ENCODE measurements around the gene KLHL17. TPM values are rescaled to one million over a fixed set of nuclear protein-coding genes. Genes with fewer than 3 reads are reported as not detected.

The KLHL17 gene
- total and polyA plus RNA-seq, 9 of the 15 experiments (the other 6 are each of a cell fraction or from before 2014, with no cell fraction given) = 0.14 to 84.8 (median 13.0) TPM

GRCh38 chr1:1000357-1001056 is 40.1 kb downstream of the KLHL17 start (continued):
- TF ChIP-seq E4F1 (CRISPR knock-in tag; IDR thresholded peaks at IDR 0.05; ENCODE audit: borderline replicate concordance) (no peak), ZSCAN29 (IDR thresholded peaks at IDR 0.05) (no peak; the same call in 1 of the 2 replicates), ZNF561 (CRISPR knock-in tag; conservative IDR thresholded peaks at IDR 0.05) (no peak), EP400 (IDR thresholded peaks at IDR 0.05) (peak; percentile 99), ZSCAN32 (CRISPR knock-in tag; IDR thresholded peaks at IDR 0.05) (no peak), POLR2A (conservative IDR thresholded peaks at IDR 0.05) (peak; percentile 83), STAG1 (CRISPR knock-in tag; IDR thresholded peaks at IDR 0.05; ENCODE audit: borderline replicate concordance) (peak; percentile 62; the same call in 1 of the 2 replicates), ZNF445 (CRISPR knock-in tag; IDR thresholded peaks at IDR 0.05; ENCODE audit: low read depth) (0 out of 2 replicates have a peak, but pooled peaks have one; percentile 40), KHSRP (IDR thresholded peaks at IDR 0.05) (peak; percentile 100), NFIC (IDR thresholded peaks at IDR 0.05) (peak; percentile 56), ZNF41 (CRISPR knock-in tag; conservative IDR thresholded peaks at IDR 0.05) (peak; percentile 21; the same call in 1 of the 2 replicates), NFE2L1 (tag; IDR thresholded peaks at IDR 0.05; ENCODE audit: borderline replicate concordance, low read depth) (no peak)
- TF ChIP-seq, protein P1, sequence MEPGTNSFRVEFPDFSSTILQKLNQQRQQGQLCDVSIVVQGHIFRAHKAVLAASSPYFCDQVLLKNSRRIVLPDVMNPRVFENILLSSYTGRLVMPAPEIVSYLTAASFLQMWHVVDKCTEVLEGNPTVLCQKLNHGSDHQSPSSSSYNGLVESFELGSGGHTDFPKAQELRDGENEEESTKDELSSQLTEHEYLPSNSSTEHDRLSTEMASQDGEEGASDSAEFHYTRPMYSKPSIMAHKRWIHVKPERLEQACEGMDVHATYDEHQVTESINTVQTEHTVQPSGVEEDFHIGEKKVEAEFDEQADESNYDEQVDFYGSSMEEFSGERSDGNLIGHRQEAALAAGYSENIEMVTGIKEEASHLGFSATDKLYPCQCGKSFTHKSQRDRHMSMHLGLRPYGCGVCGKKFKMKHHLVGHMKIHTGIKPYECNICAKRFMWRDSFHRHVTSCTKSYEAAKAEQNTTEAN (CRISPR knock-in tag; IDR thresholded peaks at IDR 0.05) = peak; percentile 61; the same call in 1 of the 2 replicates
- TF ChIP-seq, protein P2, sequence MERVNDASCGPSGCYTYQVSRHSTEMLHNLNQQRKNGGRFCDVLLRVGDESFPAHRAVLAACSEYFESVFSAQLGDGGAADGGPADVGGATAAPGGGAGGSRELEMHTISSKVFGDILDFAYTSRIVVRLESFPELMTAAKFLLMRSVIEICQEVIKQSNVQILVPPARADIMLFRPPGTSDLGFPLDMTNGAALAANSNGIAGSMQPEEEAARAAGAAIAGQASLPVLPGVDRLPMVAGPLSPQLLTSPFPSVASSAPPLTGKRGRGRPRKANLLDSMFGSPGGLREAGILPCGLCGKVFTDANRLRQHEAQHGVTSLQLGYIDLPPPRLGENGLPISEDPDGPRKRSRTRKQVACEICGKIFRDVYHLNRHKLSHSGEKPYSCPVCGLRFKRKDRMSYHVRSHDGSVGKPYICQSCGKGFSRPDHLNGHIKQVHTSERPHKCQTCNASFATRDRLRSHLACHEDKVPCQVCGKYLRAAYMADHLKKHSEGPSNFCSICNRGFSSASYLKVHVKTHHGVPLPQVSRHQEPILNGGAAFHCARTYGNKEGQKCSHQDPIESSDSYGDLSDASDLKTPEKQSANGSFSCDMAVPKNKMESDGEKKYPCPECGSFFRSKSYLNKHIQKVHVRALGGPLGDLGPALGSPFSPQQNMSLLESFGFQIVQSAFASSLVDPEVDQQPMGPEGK (CRISPR knock-in tag; IDR thresholded peaks at IDR 0.05; ENCODE audit: borderline replicate concordance) = no peak
- TF ChIP-seq, protein P3, sequence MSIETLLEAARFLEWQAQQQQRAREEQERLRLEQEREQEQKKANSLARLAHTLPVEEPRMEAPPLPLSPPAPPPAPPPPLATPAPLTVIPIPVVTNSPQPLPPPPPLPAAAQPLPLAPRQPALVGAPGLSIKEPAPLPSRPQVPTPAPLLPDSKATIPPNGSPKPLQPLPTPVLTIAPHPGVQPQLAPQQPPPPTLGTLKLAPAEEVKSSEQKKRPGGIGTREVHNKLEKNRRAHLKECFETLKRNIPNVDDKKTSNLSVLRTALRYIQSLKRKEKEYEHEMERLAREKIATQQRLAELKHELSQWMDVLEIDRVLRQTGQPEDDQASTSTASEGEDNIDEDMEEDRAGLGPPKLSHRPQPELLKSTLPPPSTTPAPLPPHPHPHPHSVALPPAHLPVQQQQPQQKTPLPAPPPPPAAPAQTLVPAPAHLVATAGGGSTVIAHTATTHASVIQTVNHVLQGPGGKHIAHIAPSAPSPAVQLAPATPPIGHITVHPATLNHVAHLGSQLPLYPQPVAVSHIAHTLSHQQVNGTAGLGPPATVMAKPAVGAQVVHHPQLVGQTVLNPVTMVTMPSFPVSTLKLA (conservative IDR thresholded peaks at IDR 0.05) = peak; percentile 99
- TF ChIP-seq, protein P4, sequence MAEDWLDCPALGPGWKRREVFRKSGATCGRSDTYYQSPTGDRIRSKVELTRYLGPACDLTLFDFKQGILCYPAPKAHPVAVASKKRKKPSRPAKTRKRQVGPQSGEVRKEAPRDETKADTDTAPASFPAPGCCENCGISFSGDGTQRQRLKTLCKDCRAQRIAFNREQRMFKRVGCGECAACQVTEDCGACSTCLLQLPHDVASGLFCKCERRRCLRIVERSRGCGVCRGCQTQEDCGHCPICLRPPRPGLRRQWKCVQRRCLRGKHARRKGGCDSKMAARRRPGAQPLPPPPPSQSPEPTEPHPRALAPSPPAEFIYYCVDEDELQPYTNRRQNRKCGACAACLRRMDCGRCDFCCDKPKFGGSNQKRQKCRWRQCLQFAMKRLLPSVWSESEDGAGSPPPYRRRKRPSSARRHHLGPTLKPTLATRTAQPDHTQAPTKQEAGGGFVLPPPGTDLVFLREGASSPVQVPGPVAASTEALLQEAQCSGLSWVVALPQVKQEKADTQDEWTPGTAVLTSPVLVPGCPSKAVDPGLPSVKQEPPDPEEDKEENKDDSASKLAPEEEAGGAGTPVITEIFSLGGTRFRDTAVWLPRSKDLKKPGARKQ (CRISPR knock-in tag; IDR thresholded peaks at IDR 0.05) = no peak
- TF ChIP-seq, protein P5, sequence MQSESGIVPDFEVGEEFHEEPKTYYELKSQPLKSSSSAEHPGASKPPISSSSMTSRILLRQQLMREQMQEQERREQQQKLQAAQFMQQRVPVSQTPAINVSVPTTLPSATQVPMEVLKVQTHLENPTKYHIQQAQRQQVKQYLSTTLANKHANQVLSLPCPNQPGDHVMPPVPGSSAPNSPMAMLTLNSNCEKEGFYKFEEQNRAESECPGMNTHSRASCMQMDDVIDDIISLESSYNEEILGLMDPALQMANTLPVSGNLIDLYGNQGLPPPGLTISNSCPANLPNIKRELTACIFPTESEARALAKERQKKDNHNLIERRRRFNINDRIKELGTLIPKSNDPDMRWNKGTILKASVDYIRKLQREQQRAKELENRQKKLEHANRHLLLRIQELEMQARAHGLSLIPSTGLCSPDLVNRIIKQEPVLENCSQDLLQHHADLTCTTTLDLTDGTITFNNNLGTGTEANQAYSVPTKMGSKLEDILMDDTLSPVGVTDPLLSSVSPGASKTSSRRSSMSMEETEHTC (IDR thresholded peaks at IDR 0.05) = peak; percentile 79; the same call in 1 of the 2 replicates
